LNCaP clone FGC (cell line): ENCODE measurements around the gene SDR9C7.

Source experiments
- DNase-seq: peaks from one replicate; pipeline ENCODE4 v3.0.0-alpha.2; 2011; ENCODE audit warnings: low read depth
- H3K4me3 ChIP-seq: 2 replicates; pipeline ENCODE4 v1.5.1; 2011; ENCODE audit warnings: mild to moderate bottlenecking, low read depth, low read length, control low read depth
- TF ChIP-seq, protein P1 (sequence below): IDR thresholded peaks from 2 replicates; pipeline ENCODE4 v1.5.1; 2012; ENCODE audit warnings: mild to moderate bottlenecking; ENCODE audit not compliant: control insufficient read depth, insufficient read depth; ENCODE audit errors: extremely low read depth

The SDR9C7 gene

DNA sequence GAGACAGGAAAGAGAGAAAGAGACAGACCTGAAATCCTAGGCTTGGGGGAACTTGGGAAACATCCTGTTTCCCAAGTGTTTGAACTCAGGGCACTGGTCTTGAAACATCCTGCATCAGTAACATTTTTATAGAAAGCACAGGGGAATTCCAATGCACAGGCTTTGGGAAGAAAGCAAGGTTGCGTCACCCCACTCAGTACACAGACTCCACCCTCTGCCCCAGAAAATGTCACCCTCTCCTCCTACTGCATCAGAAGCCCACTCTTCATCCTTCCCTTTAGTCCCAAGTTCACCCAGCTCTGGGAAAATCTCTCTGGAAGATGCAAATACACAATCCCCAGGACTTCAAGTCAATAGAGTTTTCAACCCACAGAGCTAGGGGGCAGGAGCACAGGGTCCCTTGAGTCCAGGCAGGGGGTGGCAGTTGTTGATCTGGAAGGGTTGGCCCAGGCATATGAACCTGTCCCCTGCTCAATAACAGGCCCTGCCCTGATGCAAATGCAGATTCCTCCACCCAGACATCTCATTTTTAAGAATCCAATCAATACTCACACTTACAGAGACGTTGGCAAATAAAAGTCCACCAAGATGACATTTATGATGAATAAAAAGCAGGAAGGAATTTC lies 21.5 kb upstream of the SDR9C7 start:
- no peak overlapping the region for H3K4me3 ChIP-seq
- DNase-seq, result no peak
- TF ChIP-seq, protein P1, sequence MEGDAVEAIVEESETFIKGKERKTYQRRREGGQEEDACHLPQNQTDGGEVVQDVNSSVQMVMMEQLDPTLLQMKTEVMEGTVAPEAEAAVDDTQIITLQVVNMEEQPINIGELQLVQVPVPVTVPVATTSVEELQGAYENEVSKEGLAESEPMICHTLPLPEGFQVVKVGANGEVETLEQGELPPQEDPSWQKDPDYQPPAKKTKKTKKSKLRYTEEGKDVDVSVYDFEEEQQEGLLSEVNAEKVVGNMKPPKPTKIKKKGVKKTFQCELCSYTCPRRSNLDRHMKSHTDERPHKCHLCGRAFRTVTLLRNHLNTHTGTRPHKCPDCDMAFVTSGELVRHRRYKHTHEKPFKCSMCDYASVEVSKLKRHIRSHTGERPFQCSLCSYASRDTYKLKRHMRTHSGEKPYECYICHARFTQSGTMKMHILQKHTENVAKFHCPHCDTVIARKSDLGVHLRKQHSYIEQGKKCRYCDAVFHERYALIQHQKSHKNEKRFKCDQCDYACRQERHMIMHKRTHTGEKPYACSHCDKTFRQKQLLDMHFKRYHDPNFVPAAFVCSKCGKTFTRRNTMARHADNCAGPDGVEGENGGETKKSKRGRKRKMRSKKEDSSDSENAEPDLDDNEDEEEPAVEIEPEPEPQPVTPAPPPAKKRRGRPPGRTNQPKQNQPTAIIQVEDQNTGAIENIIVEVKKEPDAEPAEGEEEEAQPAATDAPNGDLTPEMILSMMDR, result no peak

DNA sequence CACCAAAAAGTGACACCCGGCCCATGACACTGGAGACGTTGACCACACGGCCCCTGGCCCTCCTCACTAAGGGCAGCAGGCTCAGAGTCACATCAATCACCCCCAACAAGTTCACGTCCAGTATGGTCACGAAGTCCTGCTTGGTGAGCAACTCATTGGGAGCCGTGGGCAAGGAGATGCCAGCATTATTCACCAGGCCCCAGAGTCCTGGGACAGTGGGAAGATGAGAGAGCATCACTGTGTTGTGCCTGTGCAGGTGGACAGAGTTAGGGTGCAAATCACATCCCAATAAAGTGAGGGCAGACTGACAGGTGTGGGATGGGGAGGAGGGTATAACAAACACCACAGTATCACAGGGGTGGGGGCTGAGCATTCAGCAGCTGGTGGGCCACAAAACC lies 20.7 kb upstream of the SDR9C7 start:
- no peak overlapping the region for H3K4me3 ChIP-seq
- TF ChIP-seq, protein P1, result no peak
- DNase-seq, result no peak

DNA sequence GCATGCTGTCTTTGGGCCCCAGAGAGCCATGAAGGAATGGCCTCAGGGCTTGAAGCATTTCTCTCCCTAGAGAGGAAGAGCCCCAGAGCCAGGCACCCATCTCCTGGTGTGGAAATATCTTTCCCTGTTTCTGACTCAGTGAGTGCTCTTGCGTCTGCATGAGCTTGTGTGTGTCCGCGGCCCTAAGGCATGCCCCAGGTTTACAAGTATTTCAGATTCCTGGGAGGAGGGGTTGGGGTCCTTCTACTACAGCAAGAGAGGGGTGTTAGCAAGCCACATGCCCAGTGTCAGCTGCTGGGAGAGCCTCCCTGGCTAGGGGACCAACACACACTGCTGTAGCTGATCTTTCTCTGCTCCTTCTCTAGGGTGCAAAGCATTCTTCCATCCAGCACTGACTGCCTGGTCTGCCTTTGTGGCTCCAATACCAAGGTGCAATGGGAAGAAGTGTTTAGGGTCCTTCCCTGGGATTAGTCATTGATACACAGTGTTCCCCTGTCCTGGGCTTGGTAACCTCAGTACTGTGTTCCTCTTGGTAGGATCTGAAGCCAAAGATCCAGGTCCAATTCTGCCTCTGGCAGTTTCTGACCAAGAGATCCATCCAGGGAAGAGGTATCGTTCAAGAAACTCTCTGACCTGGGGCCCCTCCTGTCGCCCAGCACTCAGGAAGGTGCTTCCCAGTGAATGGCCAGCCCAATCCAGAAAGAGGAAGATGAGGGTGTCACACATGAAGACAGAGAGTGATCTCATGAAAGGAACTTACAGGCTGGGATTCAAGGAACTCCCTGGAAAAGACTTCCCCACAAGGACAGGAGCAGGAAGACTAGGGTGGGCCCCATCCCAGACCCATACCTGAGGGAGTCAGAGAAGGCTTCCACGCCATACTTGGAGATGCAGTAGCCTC lies 20.1 kb upstream of the SDR9C7 start:
- TF ChIP-seq, protein P1, result no peak
- no peak overlapping the region for H3K4me3 ChIP-seq
- DNase-seq, result no peak

DNA sequence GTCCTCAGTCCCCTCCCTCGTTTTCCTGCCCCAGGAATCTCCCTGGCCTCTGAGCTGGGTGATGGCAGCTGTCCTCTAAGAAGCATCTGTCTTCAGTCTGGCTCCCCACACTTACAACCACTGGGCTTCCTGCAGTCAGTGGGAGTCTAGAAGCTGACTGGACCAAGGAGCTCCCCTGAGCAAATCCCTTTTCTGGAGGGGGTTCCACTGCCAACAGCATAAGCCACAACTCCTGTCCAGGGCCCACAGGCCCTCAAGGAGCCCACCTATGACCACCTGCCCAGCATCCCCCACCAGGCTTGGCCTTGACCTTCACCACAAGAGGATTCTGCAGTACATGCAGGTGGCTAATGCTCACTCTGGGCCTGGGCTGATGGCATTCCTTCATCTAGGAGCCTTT lies 19.1 kb upstream of the SDR9C7 start:
- TF ChIP-seq, protein P1, result no peak
- no peak for DNase-seq
- no peak overlapping the region for H3K4me3 ChIP-seq

DNA sequence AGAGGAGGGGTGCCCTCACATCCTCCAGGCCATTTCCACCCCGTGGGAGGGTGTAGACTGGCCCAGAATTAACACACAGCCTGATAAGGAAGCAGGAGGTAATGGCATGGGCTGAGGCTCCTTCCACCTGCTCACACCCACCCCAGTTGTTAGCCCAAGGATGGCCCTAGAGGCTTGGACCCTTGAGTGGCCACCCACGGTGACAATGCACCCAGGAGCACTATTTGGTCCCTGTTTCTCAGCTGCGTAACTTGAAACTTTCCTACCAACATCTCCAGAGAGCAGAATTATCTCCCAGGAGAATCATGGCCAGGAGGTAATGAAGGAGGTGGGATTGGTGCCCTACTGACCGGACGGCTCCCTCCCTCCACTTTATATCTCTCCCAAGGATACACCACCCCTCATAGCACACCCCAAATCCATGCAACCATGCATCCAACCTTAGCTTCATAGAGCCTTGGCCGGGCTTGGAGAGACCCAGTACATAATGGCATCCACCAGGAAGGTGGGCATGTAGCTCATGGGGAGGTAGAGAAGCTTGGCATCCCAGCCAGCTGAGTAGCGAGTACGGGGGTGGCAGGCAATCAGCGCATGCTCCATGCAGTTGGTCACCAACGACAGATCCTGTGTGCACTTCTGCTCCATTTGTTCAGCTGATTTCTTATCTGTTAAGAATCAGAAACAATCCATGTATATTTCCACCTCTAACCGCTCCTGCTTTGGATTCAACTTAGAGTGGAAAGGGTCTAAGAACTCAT lies 17.6 kb upstream of the SDR9C7 start:
- TF ChIP-seq, protein P1, result no peak
- H3K4me3 ChIP-seq, result no peak overlapping the region
- DNase-seq, result no peak

DNA sequence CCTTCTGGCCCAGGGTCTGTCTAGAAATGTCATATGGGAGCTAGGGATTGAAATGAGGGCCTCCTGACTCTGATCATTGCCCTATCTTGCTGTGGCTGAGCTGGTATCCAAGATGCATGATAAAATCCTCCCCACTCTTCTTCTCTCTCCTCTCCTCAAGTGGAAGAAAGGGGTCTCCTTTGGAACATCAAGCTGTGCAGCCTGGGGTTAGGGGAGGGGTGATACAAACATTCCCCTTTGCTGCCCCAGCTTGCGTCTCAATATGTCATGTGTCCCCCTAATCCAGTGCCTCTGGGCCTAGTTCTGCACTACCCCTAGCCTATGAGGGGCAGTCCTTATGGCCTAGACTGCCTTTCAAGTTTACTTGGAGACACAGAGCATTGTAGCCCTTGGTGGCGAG lies 14.7 kb upstream of the SDR9C7 start:
- H3K4me3 ChIP-seq, result no peak overlapping the region
- TF ChIP-seq, protein P1, result no peak
- DNase-seq, result no peak
